Measurements from ENCODE around the gene GRAP2. TPM values are rescaled to one million over a fixed set of nuclear protein-coding genes. Genes with fewer than 3 reads are reported as not detected.

The GRAP2 gene
- total RNA-seq, 1 experiment from 2014 or later, result 0.54 TPM

DNA sequence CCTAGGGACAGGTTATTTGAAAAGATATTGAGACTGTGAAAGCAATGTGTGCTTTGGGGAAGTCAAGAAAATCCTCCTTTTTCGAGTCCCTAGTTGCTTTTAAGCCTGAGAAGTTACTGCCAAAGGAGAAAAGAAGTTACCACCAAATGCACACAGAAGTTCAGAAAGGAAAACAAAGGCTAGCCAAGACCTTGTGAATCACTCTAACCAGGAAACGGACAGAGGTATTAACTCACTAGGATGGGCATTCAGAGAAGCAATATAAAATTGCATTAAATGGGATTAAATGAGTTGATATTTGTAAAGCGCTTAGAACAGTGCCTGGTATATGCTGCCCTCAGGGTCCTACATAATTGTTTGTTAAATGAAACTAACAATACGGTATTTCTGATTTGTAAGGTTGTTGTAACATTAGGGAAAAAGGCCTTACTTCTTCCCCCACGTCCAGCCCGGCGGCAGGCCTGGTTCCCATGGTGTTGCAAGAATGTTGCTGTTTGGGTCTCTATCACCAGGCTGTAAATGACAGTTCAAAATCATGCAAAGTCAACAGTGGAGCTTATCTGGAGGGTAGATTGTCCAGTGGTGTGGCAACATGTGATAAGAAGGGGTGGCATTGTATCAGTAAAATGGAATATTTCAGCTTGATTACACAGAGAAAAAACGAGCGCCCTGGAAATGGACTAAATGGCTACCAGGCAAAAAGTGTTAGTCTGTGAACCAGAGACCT lies 66.4 kb downstream of the GRAP2 start:
- BruUV-seq (replicated peaks), result no TSS peak
- ATAC-seq (no peak), DNase-seq (ENCODE audit: low read depth, low spot score) (no peak)
- POLR2A ChIA-PET, result no interaction called here
- TF ChIP-seq, protein P1, sequence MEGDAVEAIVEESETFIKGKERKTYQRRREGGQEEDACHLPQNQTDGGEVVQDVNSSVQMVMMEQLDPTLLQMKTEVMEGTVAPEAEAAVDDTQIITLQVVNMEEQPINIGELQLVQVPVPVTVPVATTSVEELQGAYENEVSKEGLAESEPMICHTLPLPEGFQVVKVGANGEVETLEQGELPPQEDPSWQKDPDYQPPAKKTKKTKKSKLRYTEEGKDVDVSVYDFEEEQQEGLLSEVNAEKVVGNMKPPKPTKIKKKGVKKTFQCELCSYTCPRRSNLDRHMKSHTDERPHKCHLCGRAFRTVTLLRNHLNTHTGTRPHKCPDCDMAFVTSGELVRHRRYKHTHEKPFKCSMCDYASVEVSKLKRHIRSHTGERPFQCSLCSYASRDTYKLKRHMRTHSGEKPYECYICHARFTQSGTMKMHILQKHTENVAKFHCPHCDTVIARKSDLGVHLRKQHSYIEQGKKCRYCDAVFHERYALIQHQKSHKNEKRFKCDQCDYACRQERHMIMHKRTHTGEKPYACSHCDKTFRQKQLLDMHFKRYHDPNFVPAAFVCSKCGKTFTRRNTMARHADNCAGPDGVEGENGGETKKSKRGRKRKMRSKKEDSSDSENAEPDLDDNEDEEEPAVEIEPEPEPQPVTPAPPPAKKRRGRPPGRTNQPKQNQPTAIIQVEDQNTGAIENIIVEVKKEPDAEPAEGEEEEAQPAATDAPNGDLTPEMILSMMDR (IDR thresholded peaks at IDR 0.05), result no peak
- TF ChIP-seq SIN3A (IDR thresholded peaks at IDR 0.05; ENCODE audit: borderline replicate concordance, insufficient read depth, low read depth, low read length), result no peak
- TF ChIP-seq, protein P2, sequence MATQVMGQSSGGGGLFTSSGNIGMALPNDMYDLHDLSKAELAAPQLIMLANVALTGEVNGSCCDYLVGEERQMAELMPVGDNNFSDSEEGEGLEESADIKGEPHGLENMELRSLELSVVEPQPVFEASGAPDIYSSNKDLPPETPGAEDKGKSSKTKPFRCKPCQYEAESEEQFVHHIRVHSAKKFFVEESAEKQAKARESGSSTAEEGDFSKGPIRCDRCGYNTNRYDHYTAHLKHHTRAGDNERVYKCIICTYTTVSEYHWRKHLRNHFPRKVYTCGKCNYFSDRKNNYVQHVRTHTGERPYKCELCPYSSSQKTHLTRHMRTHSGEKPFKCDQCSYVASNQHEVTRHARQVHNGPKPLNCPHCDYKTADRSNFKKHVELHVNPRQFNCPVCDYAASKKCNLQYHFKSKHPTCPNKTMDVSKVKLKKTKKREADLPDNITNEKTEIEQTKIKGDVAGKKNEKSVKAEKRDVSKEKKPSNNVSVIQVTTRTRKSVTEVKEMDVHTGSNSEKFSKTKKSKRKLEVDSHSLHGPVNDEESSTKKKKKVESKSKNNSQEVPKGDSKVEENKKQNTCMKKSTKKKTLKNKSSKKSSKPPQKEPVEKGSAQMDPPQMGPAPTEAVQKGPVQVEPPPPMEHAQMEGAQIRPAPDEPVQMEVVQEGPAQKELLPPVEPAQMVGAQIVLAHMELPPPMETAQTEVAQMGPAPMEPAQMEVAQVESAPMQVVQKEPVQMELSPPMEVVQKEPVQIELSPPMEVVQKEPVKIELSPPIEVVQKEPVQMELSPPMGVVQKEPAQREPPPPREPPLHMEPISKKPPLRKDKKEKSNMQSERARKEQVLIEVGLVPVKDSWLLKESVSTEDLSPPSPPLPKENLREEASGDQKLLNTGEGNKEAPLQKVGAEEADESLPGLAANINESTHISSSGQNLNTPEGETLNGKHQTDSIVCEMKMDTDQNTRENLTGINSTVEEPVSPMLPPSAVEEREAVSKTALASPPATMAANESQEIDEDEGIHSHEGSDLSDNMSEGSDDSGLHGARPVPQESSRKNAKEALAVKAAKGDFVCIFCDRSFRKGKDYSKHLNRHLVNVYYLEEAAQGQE (IDR thresholded peaks at IDR 0.05; ENCODE audit: insufficient read depth in 1 of 2, low read depth in 2 of 2, low read length in 1 of 2), result no peak
- TF ChIP-seq TCF7L2 (IDR thresholded peaks at IDR 0.05; ENCODE audit: low read depth, low read length), result no peak
- TF ChIP-seq POLR2AphosphoS5 (IDR thresholded peaks at IDR 0.05; ENCODE audit: low read depth, low read length), result no peak
- in situ Hi-C loops (cut with HindIII; ENCODE audit: low pct_unique_long_range_greater_than_20kb, low sequenced_read_pairs) (no loop called here), intact Hi-C loops (cut with micrococcal nuclease; ENCODE audit: unreplicated experiment) (no loop called here)
- Histone ChIP-seq H3K27ac (ENCODE audit: low read length) (no peak overlapping the region), H3K36me3 (ENCODE audit: control insufficient read depth, insufficient read depth, low read length) (no peaks in the 10 kb centered on the region), H3K4me1 (ENCODE audit: control insufficient read depth, insufficient read depth, low read length) (no peaks in the 10 kb centered on the region), H3K4me3 (ENCODE audit: low read depth in 2 of 2, low read length in 2 of 2) (no peak overlapping the region), H3K27me3 (ENCODE audit: control insufficient read depth, insufficient read depth, low read length) (no peaks in the 10 kb centered on the region; the same call in 1 of the 2 replicates), H3K9me3 (ENCODE audit: control insufficient read depth, insufficient read depth, low read depth, low read length) (no peaks in the 10 kb centered on the region)
- CTCF ChIA-PET, result no interaction called here

DNA sequence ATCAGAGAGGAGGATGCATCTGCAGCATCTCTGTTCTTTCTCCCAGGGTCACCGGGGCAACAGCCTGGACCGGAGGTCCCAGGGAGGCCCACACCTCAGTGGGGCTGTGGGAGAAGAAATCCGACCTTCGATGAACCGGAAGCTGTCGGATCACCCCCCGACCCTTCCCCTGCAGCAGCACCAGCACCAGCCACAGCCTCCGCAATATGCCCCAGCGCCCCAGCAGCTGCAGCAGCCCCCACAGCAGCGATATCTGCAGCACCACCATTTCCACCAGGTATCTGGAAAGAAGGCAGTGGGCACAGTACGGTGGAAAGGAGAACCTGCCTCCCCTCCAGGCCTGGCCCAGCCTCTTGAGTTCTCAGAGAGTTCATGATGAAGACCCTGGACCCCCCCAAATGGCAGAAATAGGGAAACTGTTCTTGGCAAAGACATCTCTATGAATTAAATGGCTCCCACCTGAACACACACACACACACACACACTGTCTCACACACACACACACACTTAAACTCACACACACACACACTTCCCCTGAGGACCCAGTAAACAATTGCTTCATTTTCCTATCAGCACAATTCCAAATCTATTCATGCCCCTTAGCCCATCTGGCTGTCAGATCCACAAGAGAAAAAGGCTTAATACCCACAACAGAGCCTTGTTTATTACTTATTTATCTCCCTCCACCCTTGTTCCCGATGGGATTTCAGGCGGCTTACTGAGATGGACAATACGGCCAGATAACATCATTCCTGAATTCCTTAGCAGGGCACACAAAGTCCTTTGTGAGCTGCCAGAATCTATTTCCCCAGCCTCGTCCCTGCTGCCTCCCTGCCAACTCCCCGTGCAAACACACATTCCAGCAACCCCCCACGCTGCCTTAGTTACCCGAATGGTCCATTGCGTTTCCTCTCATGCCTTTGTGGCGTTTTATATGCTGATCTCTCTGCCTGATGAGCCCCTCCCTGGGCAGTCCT lies 67.4 kb downstream of the GRAP2 start:
- H3K27me3 ChIP-seq (ENCODE audit: control insufficient read depth, insufficient read depth, low read length), result no peaks in the 10 kb centered on the region; the same call in 1 of the 2 replicates
- no peak for ATAC-seq
- intact Hi-C loops (cut with micrococcal nuclease; ENCODE audit: unreplicated experiment), result no loop called here
- H3K4me1 ChIP-seq (ENCODE audit: control insufficient read depth, insufficient read depth, low read length), result no peaks in the 10 kb centered on the region
- H3K27ac ChIP-seq (ENCODE audit: low read length), result no peak overlapping the region
- ChIA-PET CTCF (no interaction called here), POLR2A (no interaction called here)
- in situ Hi-C loops (cut with HindIII; ENCODE audit: low pct_unique_long_range_greater_than_20kb, low sequenced_read_pairs), result no loop called here
- no peaks in the 10 kb centered on the region for H3K9me3 ChIP-seq (ENCODE audit: control insufficient read depth, insufficient read depth, low read depth, low read length)
- BruUV-seq (replicated peaks), result no TSS peak
- no peak for DNase-seq (ENCODE audit: low read depth, low spot score)
- TF ChIP-seq, protein P2 (IDR thresholded peaks at IDR 0.05; ENCODE audit: insufficient read depth in 1 of 2, low read depth in 2 of 2, low read length in 1 of 2), result no peak
- TF ChIP-seq TCF7L2 (IDR thresholded peaks at IDR 0.05; ENCODE audit: low read depth, low read length) (no peak), SIN3A (IDR thresholded peaks at IDR 0.05; ENCODE audit: borderline replicate concordance, insufficient read depth, low read depth, low read length) (no peak), POLR2AphosphoS5 (IDR thresholded peaks at IDR 0.05; ENCODE audit: low read depth, low read length) (no peak)
- TF ChIP-seq, protein P1 (IDR thresholded peaks at IDR 0.05), result no peak
- no peaks in the 10 kb centered on the region for H3K36me3 ChIP-seq (ENCODE audit: control insufficient read depth, insufficient read depth, low read length)
- H3K4me3 ChIP-seq (ENCODE audit: low read depth in 2 of 2, low read length in 2 of 2), result no peak overlapping the region

Data from Panc1 (cell line).